Karpas-422 (cell line): ENCODE measurements around the gene DPP10. TPM values are rescaled to one million over a fixed set of nuclear protein-coding genes. Genes with fewer than 3 reads are reported as not detected.

Experiments
- DNase-seq: peaks from one replicate; pipeline ENCODE4 v3.0.0-alpha.2; 2015
- H2AFZ ChIP-seq: fragments of 200-600 bp; sonication (generic); 2 replicates; pipeline ENCODE4 v1.6.1; 2014; ENCODE audit warnings: antibody characterized with exemption, low read length, mixed read lengths
- H3K27ac ChIP-seq: fragments of 200-600 bp; sonication (generic); 2 replicates; pipeline ENCODE4 v1.5.1; 2014; ENCODE audit warnings: mild to moderate bottlenecking, low read length, moderate library complexity
- H3K27me3 ChIP-seq: fragments of 200-600 bp; sonication (generic); 2 replicates; pipeline ENCODE4 v1.6.1; 2014; ENCODE audit warnings: low read length, mixed read lengths
- H3K36me3 ChIP-seq: fragments of 200-600 bp; sonication (generic); 2 replicates; pipeline ENCODE4 v1.6.1; 2014; ENCODE audit warnings: low read length, mixed read lengths; ENCODE audit not compliant: insufficient read depth
- H3K4me1 ChIP-seq: fragments of 200-600 bp; sonication (generic); 2 replicates; pipeline ENCODE4 v1.6.1; 2014; ENCODE audit warnings: mild to moderate bottlenecking, low read length, mixed read lengths
- H3K4me2 ChIP-seq: fragments of 200-600 bp; sonication (generic); 2 replicates; pipeline ENCODE4 v1.6.1; 2014; ENCODE audit warnings: low read length, low read depth, mild to moderate bottlenecking; ENCODE audit not compliant: poor library complexity, severe bottlenecking
- H3K4me3 ChIP-seq: fragments of 200-600 bp; sonication (generic); 2 replicates; pipeline ENCODE4 v1.5.1; 2014; ENCODE audit warnings: mild to moderate bottlenecking, antibody characterized with exemption, low read length, mixed read lengths
- H3K79me2 ChIP-seq: fragments of 200-600 bp; sonication (generic); 2 replicates; pipeline ENCODE4 v1.6.1; 2014; ENCODE audit warnings: mild to moderate bottlenecking, low read length, mixed read lengths
- H3K9ac ChIP-seq: fragments of 200-600 bp; sonication (generic); 2 replicates; pipeline ENCODE4 v1.6.0; 2014; ENCODE audit warnings: low read length
- H3K9me2 ChIP-seq: fragments of 200-600 bp; sonication (generic), shearing (Covaris generic); replicated peaks from 2 replicates; pipeline ENCODE4 v1.6.0; 2014; ENCODE audit warnings: mild to moderate bottlenecking, low read length, moderate library complexity; ENCODE audit not compliant: insufficient read depth
- H3K9me3 ChIP-seq: fragments of 300-700, 200-600 bp; sonication (generic); 2 replicates; pipeline ENCODE4 v1.6.1; 2014; ENCODE audit warnings: low read length, mixed read lengths
- H4K20me1 ChIP-seq: fragments of 200-600 bp; sonication (generic); 2 replicates; pipeline ENCODE4 v1.6.1; 2014; ENCODE audit warnings: mild to moderate bottlenecking, antibody characterized with exemption, low read length, low read depth; ENCODE audit not compliant: insufficient read depth
- total RNA-seq: library from RNA; depleted of rRNA; stranded (reverse); fragments of >200 nt; shearing (Covaris generic); gene quantifications from 2 replicates; pipeline ENCODE4 v1.2.3, GENCODE V29; 2014; ENCODE audit warnings: low replicate concordance

DPP10 gene
- total RNA-seq, 1 experiment from 2014 or later, result not detected

- H3K27me3 ChIP-seq, result no peaks in the 10 kb centered on the region
- H4K20me1 ChIP-seq, result no peaks in the 10 kb centered on the region
- no peaks in the 10 kb centered on the region for H3K36me3 ChIP-seq
- no peaks in the 10 kb centered on the region for H3K4me1 ChIP-seq
- no peak overlapping the region for H3K4me3 ChIP-seq
- DNase-seq, result peak; percentile 21
- H2AFZ ChIP-seq, result no peak overlapping the region
- no peak overlapping the region for H3K4me2 ChIP-seq
- no peaks in the 10 kb centered on the region for H3K79me2 ChIP-seq
- no peak overlapping the region for H3K9ac ChIP-seq
- H3K9me3 ChIP-seq, result no peaks in the 10 kb centered on the region
- no peak overlapping the region for H3K27ac ChIP-seq
- no peaks in the 10 kb centered on the region for H3K9me2 ChIP-seq
Observed at GRCh38 chr2:114436329-114436728, 6.1 kb upstream of the DPP10 start.

- Histone ChIP-seq H3K4me2 (no peak overlapping the region), H4K20me1 (no peaks in the 10 kb centered on the region), H3K9me2 (no peaks in the 10 kb centered on the region), H3K27ac (no peak overlapping the region), H3K27me3 (no peaks in the 10 kb centered on the region), H3K79me2 (no peaks in the 10 kb centered on the region), H2AFZ (no peak overlapping the region), H3K36me3 (no peaks in the 10 kb centered on the region), H3K4me3 (no peak overlapping the region), H3K4me1 (no peaks in the 10 kb centered on the region), H3K9me3 (no peaks in the 10 kb centered on the region), H3K9ac (no peak overlapping the region)
- DNase-seq, result no peak
Observed at GRCh38 chr2:114446571-114446970, 4.1 kb downstream of the DPP10 start.

GRCh38 chr2:114450639-114451038 is 8.2 kb downstream of the DPP10 start:
- no peak overlapping the region for H3K4me2 ChIP-seq
- H3K9ac ChIP-seq, result no peak overlapping the region
- no peak for DNase-seq
- H3K9me3 ChIP-seq, result no peaks in the 10 kb centered on the region
- H3K79me2 ChIP-seq, result no peaks in the 10 kb centered on the region
- no peak overlapping the region for H3K27ac ChIP-seq
- no peaks in the 10 kb centered on the region for H3K4me1 ChIP-seq
- no peaks in the 10 kb centered on the region for H3K9me2 ChIP-seq
- no peak overlapping the region for H3K4me3 ChIP-seq
- H4K20me1 ChIP-seq, result no peaks in the 10 kb centered on the region
- H2AFZ ChIP-seq, result no peak overlapping the region
- H3K36me3 ChIP-seq, result no peaks in the 10 kb centered on the region
- no peaks in the 10 kb centered on the region for H3K27me3 ChIP-seq

- H2AFZ ChIP-seq, result no peak overlapping the region
- H3K36me3 ChIP-seq, result no peaks in the 10 kb centered on the region
- no peak for DNase-seq
- no peaks in the 10 kb centered on the region for H3K4me1 ChIP-seq
- H3K9ac ChIP-seq, result no peak overlapping the region
- no peaks in the 10 kb centered on the region for H3K79me2 ChIP-seq
- no peaks in the 10 kb centered on the region for H3K9me2 ChIP-seq
- H4K20me1 ChIP-seq, result no peaks in the 10 kb centered on the region
- no peaks in the 10 kb centered on the region for H3K9me3 ChIP-seq
- no peak overlapping the region for H3K27ac ChIP-seq
- H3K4me2 ChIP-seq, result no peak overlapping the region
- H3K4me3 ChIP-seq, result no peak overlapping the region
- H3K27me3 ChIP-seq, result no peaks in the 10 kb centered on the region
Observed at GRCh38 chr2:114456566-114456965, 14.1 kb downstream of the DPP10 start.

- Histone ChIP-seq H2AFZ (no peak overlapping the region), H3K9ac (no peak overlapping the region), H3K79me2 (no peaks in the 10 kb centered on the region), H3K4me1 (no peaks in the 10 kb centered on the region), H3K4me3 (no peak overlapping the region), H3K36me3 (no peaks in the 10 kb centered on the region), H3K9me3 (no peaks in the 10 kb centered on the region), H3K27ac (no peak overlapping the region), H3K4me2 (no peak overlapping the region), H4K20me1 (no peaks in the 10 kb centered on the region), H3K27me3 (no peaks in the 10 kb centered on the region), H3K9me2 (no peaks in the 10 kb centered on the region)
- DNase-seq, result no peak
Observed at GRCh38 chr2:114457956-114458355, 15.5 kb downstream of the DPP10 start.

DNA sequence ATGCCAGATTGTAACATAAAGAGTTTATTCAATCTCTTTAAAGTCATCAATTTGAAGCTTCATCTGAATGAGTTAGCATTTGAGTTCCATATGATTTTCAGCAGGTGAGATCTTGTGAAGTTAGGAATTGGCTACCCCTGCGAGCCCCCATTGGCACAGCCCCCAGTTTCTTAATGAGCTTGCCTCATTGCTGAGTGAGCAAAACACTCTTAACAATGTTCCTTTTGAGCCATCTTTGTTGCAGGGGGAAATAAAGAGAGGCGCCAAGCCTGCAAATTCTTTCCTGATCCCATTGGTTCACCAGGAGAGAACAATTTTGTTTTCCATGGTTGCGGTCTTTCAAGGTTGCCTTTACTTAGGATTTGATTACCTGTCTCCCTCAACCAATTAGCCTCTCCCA is 18.7 kb downstream of the DPP10 start:
- Histone ChIP-seq H2AFZ (no peak overlapping the region), H3K27me3 (no peaks in the 10 kb centered on the region), H3K4me2 (no peak overlapping the region), H3K27ac (no peak overlapping the region), H3K79me2 (no peaks in the 10 kb centered on the region), H3K4me1 (no peaks in the 10 kb centered on the region), H3K9me3 (no peaks in the 10 kb centered on the region), H3K9me2 (no peaks in the 10 kb centered on the region), H4K20me1 (no peaks in the 10 kb centered on the region), H3K4me3 (no peak overlapping the region), H3K9ac (no peak overlapping the region), H3K36me3 (no peaks in the 10 kb centered on the region)
- no peak for DNase-seq

DNA sequence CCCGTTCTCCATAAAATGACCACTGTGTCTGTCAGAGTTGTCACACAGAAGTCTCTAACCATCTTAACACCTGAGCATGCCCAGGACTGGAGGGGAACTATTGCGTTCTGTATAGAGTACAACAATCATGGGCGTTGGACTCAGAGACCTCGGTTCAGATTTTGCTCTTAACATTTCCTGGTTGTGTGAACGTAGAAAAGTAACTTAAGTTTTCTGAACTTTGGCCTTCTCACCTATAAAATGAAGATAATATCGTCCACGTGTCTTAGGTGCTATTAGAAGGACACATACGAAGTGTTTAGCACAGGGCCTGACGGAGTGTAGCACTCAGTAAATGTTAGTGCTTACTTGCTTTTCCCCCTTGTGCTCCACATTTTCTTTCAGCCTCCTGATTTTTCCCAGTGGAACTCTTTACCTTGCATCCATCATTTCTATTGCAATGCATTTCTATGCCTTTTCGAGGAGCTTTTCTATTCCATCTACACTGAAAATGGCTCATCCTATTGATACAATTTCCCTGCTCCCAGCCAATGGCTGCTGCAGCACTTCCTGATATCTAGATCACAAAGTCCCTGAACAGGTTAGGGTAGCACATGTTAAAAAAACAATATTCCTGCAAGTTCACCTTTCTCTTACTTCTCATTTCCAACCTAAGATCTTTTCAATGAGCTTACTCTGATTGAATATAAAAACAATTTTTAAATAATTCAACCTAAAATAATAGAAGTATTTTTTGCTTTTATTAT is 22.7 kb downstream of the DPP10 start:
- Histone ChIP-seq H3K4me2 (no peak overlapping the region), H3K9ac (no peak overlapping the region), H3K9me3 (no peaks in the 10 kb centered on the region), H4K20me1 (no peaks in the 10 kb centered on the region), H3K27me3 (no peaks in the 10 kb centered on the region), H3K36me3 (no peaks in the 10 kb centered on the region), H3K27ac (no peak overlapping the region), H3K4me3 (no peak overlapping the region), H3K4me1 (no peaks in the 10 kb centered on the region), H2AFZ (no peak overlapping the region), H3K9me2 (no peaks in the 10 kb centered on the region; the same call in 1 of the 2 replicates), H3K79me2 (no peaks in the 10 kb centered on the region)
- DNase-seq, result no peak

- Histone ChIP-seq H3K9ac (no peak overlapping the region), H3K27ac (no peak overlapping the region), H3K79me2 (no peaks in the 10 kb centered on the region), H3K4me2 (no peak overlapping the region), H3K4me1 (no peaks in the 10 kb centered on the region), H3K27me3 (no peaks in the 10 kb centered on the region), H3K9me2 (no peaks in the 10 kb centered on the region; the same call in 1 of the 2 replicates), H4K20me1 (no peaks in the 10 kb centered on the region), H3K4me3 (no peak overlapping the region), H3K9me3 (no peaks in the 10 kb centered on the region), H3K36me3 (no peaks in the 10 kb centered on the region), H2AFZ (no peak overlapping the region)
- no peak for DNase-seq
Observed at GRCh38 chr2:114468343-114468742, 25.9 kb downstream of the DPP10 start.
